ENCODE results near the gene TPRG1. TPM values are rescaled to one million over a fixed set of nuclear protein-coding genes. Genes with fewer than 3 reads are reported as not detected.

TPRG1 gene
- total and polyA plus RNA-seq, 7 donors: 0.23 to 9.1 (median 3.2) TPM

GRCh38 chr3:189144645-189145044 is 27.1 kb upstream of the TPRG1 start:
- peaks cover 0 to 10% (median 4%) of the 10 kb centered on the region in 4 donors for H3K4me1 ChIP-seq
- DNase-seq: no peak
- no peaks in the 10 kb centered on the region for H3K36me3 ChIP-seq
- H3K4me3 ChIP-seq: no peak overlapping the region
- H3K27me3 ChIP-seq: no peaks in the 10 kb centered on the region
- WGBS, 2 donors: 5 to 24% methylated on average over 5 of the region's 5 CpGs
- intact Hi-C loops (cut with DNase I): loop anchor here (5.0 kb wide), 2 partner anchors 172 to 187 kb away; no protein-coding TSS in a partner anchor
- no peak for TF ChIP-seq POLR2AphosphoS5 (IDR thresholded peaks at IDR 0.05)
- TF ChIP-seq POLR2A (IDR thresholded peaks at IDR 0.05): no peak
- no peak for TF ChIP-seq CTCF (IDR thresholded peaks at IDR 0.05)
- no peak for TF ChIP-seq EP300 (IDR thresholded peaks at IDR 0.05)
- H3K27ac ChIP-seq: no peak overlapping the region
- no peaks in the 10 kb centered on the region for H3K9me3 ChIP-seq

DNA sequence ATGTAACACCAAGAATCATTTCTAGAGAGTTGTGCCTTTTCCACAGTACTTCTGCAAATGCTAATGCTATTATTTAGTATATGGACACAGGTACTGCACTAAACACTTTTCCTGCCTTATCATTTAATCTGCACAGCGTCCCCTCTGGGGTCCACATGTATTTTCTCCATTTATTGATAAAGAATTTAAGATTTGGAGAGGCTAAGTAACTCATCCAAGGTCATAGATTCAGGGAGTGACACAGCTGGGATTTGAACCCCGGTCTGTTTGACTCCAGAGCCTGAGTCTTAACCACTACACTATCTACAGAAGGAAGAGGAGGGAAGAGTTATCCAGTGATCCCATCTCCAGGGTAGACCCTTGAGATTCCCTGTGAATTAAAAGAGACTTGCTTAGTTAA is 24.9 kb upstream of the TPRG1 start:
- no peak for DNase-seq
- no peak for TF ChIP-seq POLR2AphosphoS5 (IDR thresholded peaks at IDR 0.05)
- no peak for TF ChIP-seq EP300 (IDR thresholded peaks at IDR 0.05)
- TF ChIP-seq CTCF (IDR thresholded peaks at IDR 0.05): no peak
- no peak for TF ChIP-seq POLR2A (IDR thresholded peaks at IDR 0.05)
- Histone ChIP-seq H3K27ac (no peak overlapping the region), H3K4me1 (peaks cover 0 to 10% (median 4%) of the 10 kb centered on the region in 4 donors), H3K36me3 (no peaks in the 10 kb centered on the region), H3K9me3 (no peaks in the 10 kb centered on the region), H3K4me3 (no peak overlapping the region), H3K27me3 (no peaks in the 10 kb centered on the region)
- intact Hi-C loops (cut with DNase I): loop anchor here (5.0 kb wide), 2 partner anchors 175 to 190 kb away; no protein-coding TSS in a partner anchor
- 63 to 67% methylated on average over 2 of the region's 2 CpGs for WGBS, 2 donors

GRCh38 chr3:189148081-189148507 is 23.7 kb upstream of the TPRG1 start:
- Histone ChIP-seq H3K27me3 (no peaks in the 10 kb centered on the region), H3K4me3 (no peak overlapping the region), H3K36me3 (no peaks in the 10 kb centered on the region), H3K4me1 (peaks cover 0 to 10% (median 4%) of the 10 kb centered on the region in 4 donors), H3K27ac (no peak overlapping the region), H3K9me3 (no peaks in the 10 kb centered on the region)
- peak; percentile 82 for DNase-seq
- 28 to 34% methylated on average over 6 of the region's 6 CpGs for WGBS, 2 donors
- TF ChIP-seq POLR2AphosphoS5 (IDR thresholded peaks at IDR 0.05): no peak
- peak; percentile 32 to 79 (median 76) for TF ChIP-seq CTCF (IDR thresholded peaks at IDR 0.05)
- intact Hi-C loops (cut with DNase I): loop anchor here (2.0 to 5.0 kb wide), 3 partner anchors 176 to 1409 kb away; no protein-coding TSS in a partner anchor

GRCh38 chr3:189149203-189149602 is 22.6 kb upstream of the TPRG1 start:
- Histone ChIP-seq H3K36me3 (no peaks in the 10 kb centered on the region), H3K4me1 (peaks cover 0 to 10% (median 4%) of the 10 kb centered on the region in 4 donors), H3K4me3 (no peak overlapping the region), H3K9me3 (no peaks in the 10 kb centered on the region), H3K27ac (no peak overlapping the region), H3K27me3 (no peaks in the 10 kb centered on the region)
- intact Hi-C loops (cut with DNase I): loop anchor here (2.0 to 5.0 kb wide), 3 partner anchors 177 to 1410 kb away; no protein-coding TSS in a partner anchor
- DNase-seq: no peak
- TF ChIP-seq CTCF (IDR thresholded peaks at IDR 0.05) (no peak), EP300 (IDR thresholded peaks at IDR 0.05) (no peak), POLR2A (IDR thresholded peaks at IDR 0.05) (no peak), POLR2AphosphoS5 (IDR thresholded peaks at IDR 0.05) (no peak)
- WGBS, 2 donors: 65 to 73% methylated on average over 3 of the region's 3 CpGs
